Measurements from ENCODE around the gene CARD14.

The CARD14 gene

DNA sequence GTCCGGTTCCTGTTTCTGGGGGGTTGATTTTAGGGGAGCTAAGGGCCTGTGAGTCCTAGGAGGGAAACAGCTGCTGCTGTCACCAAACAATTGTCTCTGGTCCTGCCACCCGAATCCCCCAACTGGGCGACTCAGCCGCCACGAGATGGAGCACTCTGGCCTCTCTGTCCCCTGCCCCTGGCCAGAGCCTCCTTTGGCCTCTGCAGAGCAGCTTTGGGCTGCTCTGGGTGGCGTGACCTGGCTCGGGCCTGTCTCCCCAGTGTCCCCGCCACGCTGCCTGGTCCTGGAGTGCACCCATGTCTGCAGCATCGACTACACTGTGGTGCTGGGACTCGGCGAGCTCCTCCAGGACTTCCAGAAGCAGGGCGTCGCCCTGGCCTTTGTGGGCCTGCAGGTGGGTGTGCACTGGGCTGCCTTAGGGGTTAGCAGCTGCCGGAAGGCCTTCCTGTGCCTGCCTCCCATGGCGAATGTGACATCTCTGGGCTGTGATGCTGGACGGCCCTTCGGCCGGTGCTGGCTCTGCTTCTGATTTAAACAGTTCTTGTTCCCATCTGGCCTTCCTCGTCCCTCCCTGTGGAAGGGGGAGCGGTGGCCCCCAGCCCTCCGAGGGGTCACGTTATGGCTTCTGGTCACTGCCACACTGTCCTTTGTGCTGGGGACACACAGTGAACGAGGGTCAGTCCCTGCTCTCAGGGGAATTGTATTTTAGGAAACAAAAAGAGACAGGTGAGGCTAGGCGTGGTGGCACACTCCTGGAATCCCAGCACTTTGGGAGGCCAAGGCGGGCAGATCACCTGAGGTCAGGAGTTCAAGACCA, 79.3 kb downstream of the CARD14 start:
- no peak overlapping the region for H3K4me3 ChIP-seq (ENCODE audit: low read depth, low read length)
- no peak for DNase-seq (ENCODE audit: low read depth)
- TF ChIP-seq CTCF (IDR thresholded peaks at IDR 0.05; ENCODE audit: insufficient read depth, low read depth, low read length, missing control alignments), result no peak

DNA sequence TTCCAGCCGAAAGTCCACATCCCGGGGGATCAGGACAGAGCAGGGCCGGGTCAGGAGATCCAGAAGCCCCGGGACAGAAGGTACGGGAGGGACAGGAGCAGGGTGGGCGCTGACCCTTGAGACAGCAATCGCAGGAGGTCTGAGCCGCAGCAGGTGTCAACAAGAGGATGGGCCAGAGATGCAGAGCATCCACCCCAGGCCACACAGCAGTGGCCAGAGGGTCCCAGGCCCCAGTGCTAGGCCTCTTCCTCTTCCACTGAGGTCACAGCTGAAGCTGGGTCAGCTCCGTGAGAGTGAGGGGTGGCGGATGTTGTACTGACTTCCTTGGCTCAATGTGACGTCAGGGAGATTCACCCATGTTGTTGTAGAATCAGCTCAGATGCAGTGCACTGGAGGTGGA, 82.1 kb downstream of the CARD14 start:
- DNase-seq (ENCODE audit: low read depth), result no peak
- no peak for TF ChIP-seq CTCF (IDR thresholded peaks at IDR 0.05; ENCODE audit: insufficient read depth, low read depth, low read length, missing control alignments)
- no peak overlapping the region for H3K4me3 ChIP-seq (ENCODE audit: low read depth, low read length)

GRCh38 chr17:80252871-80253270, 83.0 kb downstream of the CARD14 start:
- TF ChIP-seq CTCF (IDR thresholded peaks at IDR 0.05; ENCODE audit: insufficient read depth, low read depth, low read length, missing control alignments), result peak; percentile 80
- no peak overlapping the region for H3K4me3 ChIP-seq (ENCODE audit: low read depth, low read length)
- peak; percentile 83 for DNase-seq (ENCODE audit: low read depth)

DNA sequence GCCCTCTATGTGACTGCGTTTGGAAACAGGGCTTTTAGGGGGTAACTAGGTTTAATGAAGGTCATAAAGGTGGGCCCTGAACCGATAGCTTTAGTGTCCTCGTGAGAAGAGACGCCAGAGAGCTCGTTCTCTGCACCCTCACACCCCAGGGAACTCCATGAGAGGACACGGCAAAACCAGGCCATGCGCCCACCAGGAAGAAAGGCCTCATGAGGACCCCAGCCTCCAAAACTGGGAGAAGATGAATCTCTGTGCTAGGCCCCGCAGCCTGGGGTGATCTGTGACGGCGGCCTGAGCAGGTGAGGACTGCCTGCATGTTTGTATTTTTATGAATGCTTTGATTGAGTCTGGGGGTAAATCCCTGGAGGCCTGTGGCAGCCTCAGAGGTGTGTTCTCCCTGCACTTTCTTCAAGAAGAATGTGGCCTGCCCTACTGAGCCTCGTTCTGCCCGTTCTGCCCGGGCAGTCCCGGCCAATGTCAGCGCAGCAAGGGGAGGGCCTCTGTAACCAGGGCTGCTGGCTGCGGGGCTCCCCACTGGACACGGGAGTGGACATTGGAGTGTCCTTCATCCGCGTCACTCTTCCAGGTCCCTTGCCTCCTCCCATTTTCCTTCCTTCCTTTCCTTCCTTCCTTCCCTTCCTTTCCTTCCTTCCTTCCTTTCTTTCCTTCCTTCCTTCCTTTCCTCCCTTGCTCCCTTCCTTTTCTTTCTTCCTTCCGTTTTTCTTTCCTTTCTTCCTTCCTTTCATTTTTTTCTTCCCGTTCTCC, 84.0 kb downstream of the CARD14 start:
- no peak for TF ChIP-seq CTCF (IDR thresholded peaks at IDR 0.05; ENCODE audit: insufficient read depth, low read depth, low read length, missing control alignments)
- DNase-seq (ENCODE audit: low read depth), result no peak
- no peak overlapping the region for H3K4me3 ChIP-seq (ENCODE audit: low read depth, low read length)

GRCh38 chr17:80254396-80255251, 84.8 kb downstream of the CARD14 start:
- no peak overlapping the region for H3K4me3 ChIP-seq (ENCODE audit: low read depth, low read length)
- TF ChIP-seq CTCF (IDR thresholded peaks at IDR 0.05; ENCODE audit: insufficient read depth, low read depth, low read length, missing control alignments), result no peak
- DNase-seq (ENCODE audit: low read depth), result peak; percentile 91

GRCh38 chr17:80256034-80256350, 86.2 kb downstream of the CARD14 start:
- TF ChIP-seq CTCF (IDR thresholded peaks at IDR 0.05; ENCODE audit: insufficient read depth, low read depth, low read length, missing control alignments), result no peak
- no peak overlapping the region for H3K4me3 ChIP-seq (ENCODE audit: low read depth, low read length)
- no peak for DNase-seq (ENCODE audit: low read depth)
